HCT116 (cell line): ENCODE measurements around the gene SYTL3. TPM values are rescaled to one million over a fixed set of nuclear protein-coding genes. Genes with fewer than 3 reads are reported as not detected.

Experiments
- ATAC-seq: fragments of 200-7000 bp; cut with Tn5 transposase; 2 replicates; pipeline ENCODE4 v1.9.1; 2020; ENCODE audit warnings: mild to moderate bottlenecking, moderate library complexity
- BruUV-seq: library from RNA; stranded (reverse); fragments of 400-500 nt; replicated peaks from 2 replicates; lab custom pipeline; 2021; lab: Mats Ljungman, UMichigan
- CTCF ChIA-PET: fragments of 300-600 bp; sonication (Branson Sonifier 250); formaldehyde crosslinking; loops from one replicate; lab custom pipeline; 2021; ENCODE audit warnings: antibody characterized with exemption; lab: Charles Lee
- POLR2A ChIA-PET: fragments of 300-600, 350-600 bp; sonication (Branson Sonifier 250); formaldehyde crosslinking; loops from one replicate; lab custom pipeline; 2021; ENCODE audit warnings: antibody characterized with exemption; lab: Charles Lee
- RAD21 ChIA-PET, 2 experiments: fragments of 300-600 bp; sonication (Branson Sonifier 250); formaldehyde crosslinking; loops; one replicate each; lab custom pipeline; 2023; ENCODE audit warnings: low total read pairs in 2 of 2; ENCODE audit not compliant: uncharacterized antibody in 2 of 2, unreplicated experiment in 2 of 2, low non-redundant PET in 1 of 2; lab: Charles Lee
- DNase-seq: peaks from one replicate; pipeline ENCODE4 v3.0.0-alpha.2; 2010; ENCODE audit warnings: low read depth, low spot score
- H2AFZ ChIP-seq: fragments of 200-600 bp; shearing (Covaris generic), sonication (generic); 2 replicates; pipeline ENCODE4 v1.6.1; 2017; ENCODE audit warnings: low read depth, mixed run types, mixed read lengths, antibody characterized with exemption, low read length; ENCODE audit not compliant: poor library complexity, severe bottlenecking
- H3K27ac ChIP-seq: 2 replicates; pipeline ENCODE4 v1.5.1; 2012; ENCODE audit warnings: low read depth, low read length
- H3K27me3 ChIP-seq: fragments of 200-600 bp; sonication (generic); 2 replicates; pipeline ENCODE4 v1.6.1; 2016; ENCODE audit warnings: mixed run types, low read length, mixed read lengths; ENCODE audit not compliant: insufficient read depth
- H3K36me3 ChIP-seq, 2 experiments: fragments of 200-500 bp in 1 of 2; fragments of 200-600 bp in 1 of 2; sonication (Bioruptor generic) in 1 of 2; sonication (generic) in 1 of 2; 2 replicates each; pipeline versions ENCODE4 v1.5.1 to v1.6.1; 2014 to 2016; ENCODE audit warnings: low read length in 2 of 2, inconsistent platforms in 1 of 2, mixed read lengths in 1 of 2, mixed run types in 1 of 2; ENCODE audit not compliant: insufficient read depth in 2 of 2, control insufficient read depth in 1 of 2
- H3K4me1 ChIP-seq, 2 experiments: fragments of 200-600 bp in 1 of 2; sonication (generic) in 1 of 2; 2 replicates each; pipeline versions ENCODE4 v1.5.1 to v1.6.1; 2012 to 2017; ENCODE audit warnings: low read length in 2 of 2, inconsistent platforms in 1 of 2, mild to moderate bottlenecking in 1 of 2, mixed read lengths in 1 of 2, mixed run types in 1 of 2, moderate library complexity in 1 of 2; ENCODE audit not compliant: insufficient read depth in 2 of 2, control insufficient read depth in 1 of 2
- H3K4me2 ChIP-seq: fragments of 200-600 bp; sonication (generic); 2 replicates; pipeline ENCODE4 v1.6.1; 2017; ENCODE audit warnings: mixed run types, low read length, mixed read lengths
- H3K4me3 ChIP-seq, 2 experiments: fragments of 200-600 bp in 1 of 2; sonication (generic) in 1 of 2; replicated peaks in 1 of 2; 2 replicates each; pipeline ENCODE4 v1.5.1; 2011 to 2016; ENCODE audit warnings: low read length in 2 of 2, control low read depth in 1 of 2, low read depth in 1 of 2, mild to moderate bottlenecking in 1 of 2, mixed read lengths in 1 of 2, mixed run types in 1 of 2
- H3K79me2 ChIP-seq: fragments of 200-600 bp; sonication (generic); 2 replicates; pipeline ENCODE4 v1.6.1; 2017; ENCODE audit warnings: mild to moderate bottlenecking, mixed run types, low read length, moderate library complexity, mixed read lengths; ENCODE audit not compliant: insufficient read depth
- H3K9ac ChIP-seq: fragments of 200-600 bp; sonication (generic); 2 replicates; pipeline ENCODE4 v1.6.1; 2016; ENCODE audit warnings: low read length, mixed read lengths
- H3K9me2 ChIP-seq: fragments of 200-600 bp; sonication (generic), shearing (Covaris generic); 2 replicates; pipeline ENCODE4 v1.6.1; 2017; ENCODE audit warnings: mixed run types, mild to moderate bottlenecking, moderate library complexity; ENCODE audit not compliant: insufficient read depth
- H3K9me3 ChIP-seq, 2 experiments: fragments of 200-500 bp in 1 of 2; fragments of 200-600 bp in 1 of 2; sonication (Bioruptor generic) in 1 of 2; sonication (generic) in 1 of 2; 2 replicates each; pipeline ENCODE4 v1.6.1; 2014 to 2017; ENCODE audit warnings: low read length in 2 of 2, mixed read lengths in 2 of 2, inconsistent platforms in 1 of 2, low read depth in 1 of 2, mild to moderate bottlenecking in 1 of 2, mixed run types in 1 of 2, moderate library complexity in 1 of 2; ENCODE audit not compliant: control insufficient read depth in 1 of 2, insufficient read depth in 1 of 2
- H4K20me1 ChIP-seq: fragments of 200-600 bp; sonication (generic), shearing (Covaris generic); 2 replicates; pipeline ENCODE4 v1.6.1; 2017; ENCODE audit warnings: mixed run types, mild to moderate bottlenecking, moderate library complexity; ENCODE audit not compliant: insufficient read depth
- CBX3 ChIP-seq: IDR thresholded peaks from 2 replicates; pipeline ENCODE4 v1.6.1; 2012; ENCODE audit warnings: low read depth
- CTCF ChIP-seq, 3 experiments: fragments of 200-600 bp in 1 of 3; sonication (generic) in 1 of 3; IDR thresholded peaks in 2 of 3; conservative IDR thresholded peaks in 1 of 3; 2 replicates each; pipeline ENCODE4 v1.5.1; 2012 to 2017; ENCODE audit warnings: low read depth in 2 of 3, low read length in 2 of 3, antibody characterized with exemption in 1 of 3, borderline replicate concordance in 1 of 3, control low read depth in 1 of 3, mild to moderate bottlenecking in 1 of 3, mixed read lengths in 1 of 3, mixed run types in 1 of 3, moderate library complexity in 1 of 3; ENCODE audit not compliant: insufficient read depth in 1 of 3
- ELF1 ChIP-seq: IDR thresholded peaks from 2 replicates; pipeline ENCODE4 v1.6.1; 2012; ENCODE audit warnings: low read depth, borderline replicate concordance
- EZH2 ChIP-seq: fragments of 200-600 bp; sonication (generic); IDR thresholded peaks from 2 replicates; pipeline ENCODE4 v1.6.1; 2017; ENCODE audit warnings: antibody characterized with exemption, mixed run types
- EZH2phosphoT487 ChIP-seq: fragments of 200-600 bp; IDR thresholded peaks from 2 replicates; pipeline ENCODE4 v1.6.1; 2018; ENCODE audit warnings: antibody characterized with exemption, borderline replicate concordance
- FOSL1 ChIP-seq: IDR thresholded peaks from 2 replicates; pipeline ENCODE4 v1.6.1; 2012; ENCODE audit warnings: low read depth
- JUND ChIP-seq: IDR thresholded peaks from 2 replicates; pipeline ENCODE4 v1.6.1; 2012
- POLR2A ChIP-seq: IDR thresholded peaks from 2 replicates; pipeline ENCODE4 v1.7.0; 2011; ENCODE audit warnings: borderline replicate concordance; ENCODE audit not compliant: insufficient read depth, insufficient read length; ENCODE audit errors: extremely low read depth
- RAD21 ChIP-seq: IDR thresholded peaks from 2 replicates; pipeline ENCODE4 v1.6.1; 2012; ENCODE audit warnings: low read depth, mild to moderate bottlenecking
- SIN3A ChIP-seq: IDR thresholded peaks from 2 replicates; pipeline ENCODE4 v1.6.1; 2012; ENCODE audit warnings: low read depth
- SP1 ChIP-seq: IDR thresholded peaks from 2 replicates; pipeline ENCODE4 v1.6.1; 2012; ENCODE audit warnings: low read depth
- SRF ChIP-seq: IDR thresholded peaks from 2 replicates; pipeline ENCODE4 v1.6.1; 2012; ENCODE audit warnings: low read depth
- TCF7L2 ChIP-seq: IDR thresholded peaks from 2 replicates; pipeline ENCODE4 v1.7.0; 2011; ENCODE audit warnings: borderline replicate concordance, inconsistent platforms; ENCODE audit not compliant: insufficient read depth, insufficient read length; ENCODE audit errors: extremely low read depth
- YY1 ChIP-seq: IDR thresholded peaks from 2 replicates; pipeline ENCODE4 v1.6.1; 2011; ENCODE audit warnings: low read length, low read depth, moderate library complexity, mild to moderate bottlenecking; ENCODE audit not compliant: insufficient replicate concordance; ENCODE audit errors: extremely low read depth
- ZBTB33 ChIP-seq: IDR thresholded peaks from 2 replicates; pipeline ENCODE4 v1.6.1; 2011; ENCODE audit warnings: mild to moderate bottlenecking, low read length, moderate library complexity; ENCODE audit not compliant: insufficient replicate concordance; ENCODE audit errors: extremely low read depth
- ZFX ChIP-seq: fragments of 450-650 bp; IDR thresholded peaks from 2 replicates; pipeline ENCODE4 v1.6.1; 2017
- ZNF274 ChIP-seq: fragments of 200-500 bp; sonication (Bioruptor generic); IDR thresholded peaks from 2 replicates; pipeline ENCODE4 v1.6.1; 2014; ENCODE audit warnings: mild to moderate bottlenecking, low read depth, low read length, inconsistent platforms
- intact Hi-C: fragments of 100-400 bp; cut with micrococcal nuclease; formaldehyde crosslinking; loops from 2 replicates; pipeline ENCODE4 v1.10.0; 2022
- total RNA-seq: library from RNA; stranded (reverse); gene quantifications from one replicate; pipeline ENCODE4 v1.2.1, GENCODE V29; 2021; ENCODE audit not compliant: unreplicated experiment
- TF ChIP-seq, protein P1 (sequence below): IDR thresholded peaks from 2 replicates; pipeline ENCODE4 v1.6.1; 2012; ENCODE audit warnings: low read depth
- TF ChIP-seq, protein P2 (sequence below): IDR thresholded peaks from 2 replicates; pipeline ENCODE4 v1.6.1; 2012
- TF ChIP-seq, protein P3 (sequence below): IDR thresholded peaks from 2 replicates; pipeline ENCODE4 v1.6.1; 2012

SYTL3 gene
- total RNA-seq, 1 experiment from 2014 or later, result 55.3 TPM

GRCh38 chr6:158662954-158663624 is 13.2 kb downstream of the SYTL3 start:
- CTCF ChIA-PET, result no interaction called here

More at GRCh38 chr6:158662954-158663624, 13.2 kb downstream of the SYTL3 start:
- BruUV-seq, result no TSS peak
- H4K20me1 ChIP-seq, result no peaks in the 10 kb centered on the region
- no peak overlapping the region for H2AFZ ChIP-seq
- no peak for DNase-seq
- TF ChIP-seq, protein P1, sequence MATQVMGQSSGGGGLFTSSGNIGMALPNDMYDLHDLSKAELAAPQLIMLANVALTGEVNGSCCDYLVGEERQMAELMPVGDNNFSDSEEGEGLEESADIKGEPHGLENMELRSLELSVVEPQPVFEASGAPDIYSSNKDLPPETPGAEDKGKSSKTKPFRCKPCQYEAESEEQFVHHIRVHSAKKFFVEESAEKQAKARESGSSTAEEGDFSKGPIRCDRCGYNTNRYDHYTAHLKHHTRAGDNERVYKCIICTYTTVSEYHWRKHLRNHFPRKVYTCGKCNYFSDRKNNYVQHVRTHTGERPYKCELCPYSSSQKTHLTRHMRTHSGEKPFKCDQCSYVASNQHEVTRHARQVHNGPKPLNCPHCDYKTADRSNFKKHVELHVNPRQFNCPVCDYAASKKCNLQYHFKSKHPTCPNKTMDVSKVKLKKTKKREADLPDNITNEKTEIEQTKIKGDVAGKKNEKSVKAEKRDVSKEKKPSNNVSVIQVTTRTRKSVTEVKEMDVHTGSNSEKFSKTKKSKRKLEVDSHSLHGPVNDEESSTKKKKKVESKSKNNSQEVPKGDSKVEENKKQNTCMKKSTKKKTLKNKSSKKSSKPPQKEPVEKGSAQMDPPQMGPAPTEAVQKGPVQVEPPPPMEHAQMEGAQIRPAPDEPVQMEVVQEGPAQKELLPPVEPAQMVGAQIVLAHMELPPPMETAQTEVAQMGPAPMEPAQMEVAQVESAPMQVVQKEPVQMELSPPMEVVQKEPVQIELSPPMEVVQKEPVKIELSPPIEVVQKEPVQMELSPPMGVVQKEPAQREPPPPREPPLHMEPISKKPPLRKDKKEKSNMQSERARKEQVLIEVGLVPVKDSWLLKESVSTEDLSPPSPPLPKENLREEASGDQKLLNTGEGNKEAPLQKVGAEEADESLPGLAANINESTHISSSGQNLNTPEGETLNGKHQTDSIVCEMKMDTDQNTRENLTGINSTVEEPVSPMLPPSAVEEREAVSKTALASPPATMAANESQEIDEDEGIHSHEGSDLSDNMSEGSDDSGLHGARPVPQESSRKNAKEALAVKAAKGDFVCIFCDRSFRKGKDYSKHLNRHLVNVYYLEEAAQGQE, result no peak
- TF ChIP-seq TCF7L2 (no peak), EZH2 (no peak), ZFX (no peak), CBX3 (no peak), CTCF (IDR thresholded peaks at IDR 0.05 in 2 of 3, conservative IDR thresholded peaks at IDR 0.05 in 1 of 3; ENCODE audit: borderline replicate concordance in 1 of 3, insufficient read depth in 1 of 3, low read depth in 2 of 3, low read length in 2 of 3) (no peak), SIN3A (no peak), YY1 (no peak), FOSL1 (no peak), ZBTB33 (no peak), ZNF274 (no peak), EZH2phosphoT487 (no peak), ELF1 (no peak), JUND (no peak), SP1 (no peak), SRF (no peak), RAD21 (no peak), POLR2A (no peak)
- TF ChIP-seq, protein P2, sequence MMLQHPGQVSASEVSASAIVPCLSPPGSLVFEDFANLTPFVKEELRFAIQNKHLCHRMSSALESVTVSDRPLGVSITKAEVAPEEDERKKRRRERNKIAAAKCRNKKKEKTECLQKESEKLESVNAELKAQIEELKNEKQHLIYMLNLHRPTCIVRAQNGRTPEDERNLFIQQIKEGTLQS, result no peak
- TF ChIP-seq, protein P3, sequence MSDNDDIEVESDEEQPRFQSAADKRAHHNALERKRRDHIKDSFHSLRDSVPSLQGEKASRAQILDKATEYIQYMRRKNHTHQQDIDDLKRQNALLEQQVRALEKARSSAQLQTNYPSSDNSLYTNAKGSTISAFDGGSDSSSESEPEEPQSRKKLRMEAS, result no peak
- TF ChIP-seq, all 23 proteins: peak for 0
- Histone ChIP-seq H3K27me3 (no peaks in the 10 kb centered on the region), H3K9ac (no peak overlapping the region), H3K4me3 (no peak overlapping the region), H3K9me2 (no peaks in the 10 kb centered on the region), H3K4me1 (peaks cover 8 to 15% of the 10 kb centered on the region in 2 experiments), H3K9me3 (no peaks in the 10 kb centered on the region), H3K27ac (no peak overlapping the region), H3K36me3 (no peaks in the 10 kb centered on the region; a peak in 1 of 4 replicates), H3K4me2 (no peak overlapping the region), H3K79me2 (no peaks in the 10 kb centered on the region)
- RAD21 ChIA-PET, result no interaction called here
- no peak for ATAC-seq
- POLR2A ChIA-PET, result no interaction called here
- intact Hi-C loops, result no loop called here
